Heart right ventricle (tissue), 16 donors: ENCODE measurements around the gene GYS2. TPM values are rescaled to one million over a fixed set of nuclear protein-coding genes. Genes with fewer than 3 reads are reported as not detected.

ENCODE experiments used
- ATAC-seq, 8 donors: fragments of 200-7000 bp; cut with Tn5 transposase; one replicate each; pipeline ENCODE4 v1.9.1; 2020; ENCODE audit warnings: mild to moderate bottlenecking in 8 of 8, moderate library complexity in 8 of 8, moderate number of reproducible peaks in 1 of 8
- DNase-seq, 2 donors: peaks; one replicate each; pipeline ENCODE4 v3.0.0-alpha.2; 2020
- H3K27ac ChIP-seq, 10 donors: fragments of 200-600 bp; sonication (generic) in 2 of 10; one replicate each; pipeline versions ENCODE4 v1.5.0 to v1.8.0; 2020 to 2022; ENCODE audit warnings: mild to moderate bottlenecking in 3 of 10
- H3K27me3 ChIP-seq, 7 donors: fragments of 200-600 bp; one replicate each; pipeline ENCODE4 v1.8.0; 2021 to 2022; ENCODE audit warnings: mild to moderate bottlenecking in 2 of 7
- H3K36me3 ChIP-seq, 9 donors: fragments of 200-600 bp; sonication (generic) in 1 of 9; one replicate each; pipeline versions ENCODE4 v1.5.0 to v1.8.0; 2020 to 2022; ENCODE audit warnings: mild to moderate bottlenecking in 2 of 9
- H3K4me1 ChIP-seq, 9 donors: fragments of 200-600 bp; sonication (generic) in 1 of 9; one replicate each; pipeline versions ENCODE4 v1.5.0 to v1.8.0; 2020 to 2022; ENCODE audit warnings: mild to moderate bottlenecking in 4 of 9
- H3K4me3 ChIP-seq, 10 donors: fragments of 200-600 bp; sonication (generic) in 2 of 10; one replicate each; pipeline versions ENCODE4 v1.5.0 to v1.8.0; 2020 to 2022; ENCODE audit warnings: mild to moderate bottlenecking in 7 of 10, moderate library complexity in 2 of 10
- H3K9me3 ChIP-seq, 11 donors: fragments of 200-600 bp in 10 of 11; sonication (generic) in 2 of 11; one replicate each; pipeline versions ENCODE4 v1.5.0 to v1.8.0; 2013 to 2022; ENCODE audit warnings: mild to moderate bottlenecking in 2 of 11, control low read depth in 1 of 11, moderate library complexity in 1 of 11
- CTCF ChIP-seq, 9 donors: fragments of 200-600 bp; sonication (generic) in 2 of 9; IDR thresholded peaks; one replicate each; pipeline versions ENCODE4 v1.5.0 to v1.8.0; 2021 to 2022; ENCODE audit warnings: antibody characterized with exemption in 9 of 9, mild to moderate bottlenecking in 5 of 9, moderate library complexity in 1 of 9
- WGBS, 2 donors: extraction: QIAGEN DNeasy Blood & Tissue Kit; methylation state at CpG; one replicate each; pipeline ENCODE4 v1.1.7; 2013; ENCODE audit warnings: inconsistent platforms in 1 of 2; 5-methylcytosine and 5-hydroxymethylcytosine counted together
- intact Hi-C, 10 donors: fragments of 100-400 bp; cut with DNase I; formaldehyde crosslinking; loops; one replicate each; pipeline versions ENCODE4 v1.11.1 to v1.14.2; 2022
- polyA plus RNA-seq, 2 donors: library from polyadenylated mRNA; stranded (reverse); fragments of 200-250 nt; gene quantifications; one replicate each; pipeline ENCODE4 v1.2.3, GENCODE V29; 2013
- total RNA-seq, 10 donors: library from RNA; stranded (reverse); fragmentation: NEBNext Ultra II Directional in 3 of 10; extraction: Animal tissue kit (Norgen Biotek cat#: 25700) in 3 of 10; gene quantifications; one replicate each; pipeline versions ENCODE4 v1.2.1 to v1.2.4, GENCODE V29; 2021 to 2023
- donor health status: Arrhythmogenic right ventricular cardiomyopathy.
- donor health status: ischemic (EF 13 %, LVEDD 7.1; RV severe dilation, severe dysfunction).
- donor health status: healthy with polysubstance abuse.
- donor health status: DM: no; HTN: yes; CAD: no.
- donor health status: DM: no; HTN: no; CAD: no.
- donor health status: ischemic (EF 25% LVEDD 6.9; RV normal size, moderate dysfunction).
- donor health status: ischemic (EF 25% LVEDD 5.7; RV mildly dilated, moderate dysfunction).
- donor health status: healthy.
- donor health status: DM: yes; HTN: yes; CAD: no.
- donor health status: Ischemic cardiomyopathy.
- donor health status: ischemic (EF 35%, LVEDD 5.7; RV mildly dilated, moderate dysfunction).
- donor health status: nonischemic (EF 11% LVEDD 7.7; RV severe dilation, severe dysfunction).
- donor health status: DM: yes; HTN: yes; CAD: no.
- donor health status: PGD.
- donor health status: ischemic (EF 29% LVEDD 5.4; RV normal size, mild dysfunction).
- donor health status: nonischemic (EF 23%, LVEDD 6.1; RV moderate dilation, normal function).

GYS2 gene
- total and polyA plus RNA-seq, 12 donors: 0.09 to 0.37 (median 0.15) TPM; not detected in 7

DNA sequence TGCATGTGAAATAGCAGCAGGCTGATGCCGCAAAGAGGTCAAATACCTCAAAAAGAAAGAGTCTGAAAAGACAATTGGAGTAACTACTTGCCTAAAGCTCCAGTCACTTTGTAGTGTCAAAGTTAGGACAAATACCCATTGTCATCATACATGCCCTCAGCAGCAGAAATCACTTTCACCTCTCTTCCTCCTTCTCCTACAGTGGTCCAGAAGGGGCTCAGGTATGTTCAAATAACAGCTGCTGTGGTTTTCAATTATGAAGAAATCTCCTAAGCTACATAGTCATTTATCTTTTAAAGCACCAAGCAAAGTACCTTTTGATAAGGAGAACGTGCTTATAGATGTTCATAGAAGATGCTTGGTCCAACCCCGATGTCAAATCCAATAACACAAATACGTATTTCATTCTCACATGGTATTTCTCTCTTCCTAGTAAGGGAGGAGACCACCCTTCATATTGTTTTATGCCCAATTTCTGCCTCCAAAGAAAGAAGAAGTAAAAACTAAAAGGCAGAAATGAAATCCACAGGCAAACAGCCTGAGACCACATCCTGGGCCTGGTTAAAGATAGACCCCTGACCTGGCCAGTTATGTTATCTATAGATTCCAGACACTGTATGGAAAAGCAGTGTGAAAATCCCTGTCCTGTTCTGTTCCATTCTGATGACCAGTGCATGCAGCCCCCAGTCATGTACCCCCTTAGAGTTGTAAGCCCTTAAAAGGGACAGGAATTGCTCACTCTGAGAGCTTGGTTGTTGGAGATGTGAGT is 23.7 kb downstream of the GYS2 start:
- intact Hi-C loops: no loop called here
- no peaks in the 10 kb centered on the region for H3K36me3 ChIP-seq
- H3K4me3 ChIP-seq: no peak overlapping the region
- no peaks in the 10 kb centered on the region for H3K27me3 ChIP-seq
- no peak overlapping the region for H3K27ac ChIP-seq
- ATAC-seq: no peak
- no peaks in the 10 kb centered on the region for H3K4me1 ChIP-seq
- WGBS, 2 donors: 84 to 90% methylated on average over 4 of the region's 4 CpGs
- DNase-seq: no peak
- H3K9me3 ChIP-seq: no peaks in the 10 kb centered on the region
- TF ChIP-seq CTCF (IDR thresholded peaks at IDR 0.05): no peak

GRCh38 chr12:21577516-21577915 is 27.1 kb downstream of the GYS2 start:
- Histone ChIP-seq H3K27ac (no peak overlapping the region), H3K27me3 (no peaks in the 10 kb centered on the region), H3K36me3 (no peaks in the 10 kb centered on the region), H3K9me3 (no peaks in the 10 kb centered on the region), H3K4me3 (no peak overlapping the region), H3K4me1 (no peaks in the 10 kb centered on the region)
- DNase-seq: no peak
- WGBS, 2 donors: 78 to 80% methylated on average over 1 of the region's 1 CpG
- ATAC-seq: no peak
- TF ChIP-seq CTCF (IDR thresholded peaks at IDR 0.05): no peak
- intact Hi-C loops: no loop called here

- no peaks in the 10 kb centered on the region for H3K27me3 ChIP-seq
- no peaks in the 10 kb centered on the region for H3K4me1 ChIP-seq
- H3K4me3 ChIP-seq: no peak overlapping the region
- H3K27ac ChIP-seq: no peak overlapping the region
- no peaks in the 10 kb centered on the region for H3K9me3 ChIP-seq
- DNase-seq (no peak), ATAC-seq (no peak)
- no peak for TF ChIP-seq CTCF (IDR thresholded peaks at IDR 0.05)
- intact Hi-C loops: no loop called here
- 82% methylated on average over 2 of the region's 2 CpGs for WGBS, 2 donors
- H3K36me3 ChIP-seq: no peaks in the 10 kb centered on the region
These were observed 28.2 kb downstream of the GYS2 start for GRCh38 chr12:21576431-21576830.

DNA sequence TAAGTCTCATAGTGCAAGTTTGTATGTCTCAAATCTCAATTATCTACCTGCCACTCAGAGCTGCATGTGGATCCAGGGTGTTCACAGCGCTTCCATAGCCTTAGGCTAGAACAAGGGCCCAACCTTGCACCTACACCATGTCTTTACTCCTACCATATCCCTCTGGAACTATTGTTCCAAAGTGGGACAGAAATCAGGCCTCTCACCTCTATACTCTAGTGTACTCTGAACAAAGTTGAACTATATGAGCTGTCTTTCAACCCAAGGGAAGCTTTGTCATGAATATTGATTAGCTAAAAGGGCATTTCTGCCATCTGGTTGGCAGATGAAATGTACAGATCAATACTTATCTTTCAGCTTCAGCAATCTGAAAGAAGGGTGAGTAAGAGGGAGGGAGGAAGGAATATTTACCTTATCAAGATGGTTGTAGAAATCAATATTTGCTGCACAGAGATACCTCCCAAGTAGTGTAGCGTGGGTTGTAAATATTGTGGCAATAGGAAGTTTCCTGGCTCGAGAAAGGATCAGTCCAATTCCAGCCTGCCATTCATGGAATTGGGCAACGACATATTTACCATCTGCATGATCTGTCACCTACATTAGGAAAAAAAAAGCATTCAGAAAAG is 30.8 kb downstream of the GYS2 start:
- intact Hi-C loops: no loop called here
- Histone ChIP-seq H3K36me3 (no peaks in the 10 kb centered on the region), H3K9me3 (no peaks in the 10 kb centered on the region), H3K4me3 (no peak overlapping the region), H3K4me1 (no peaks in the 10 kb centered on the region), H3K27ac (no peak overlapping the region), H3K27me3 (no peaks in the 10 kb centered on the region)
- no peak for TF ChIP-seq CTCF (IDR thresholded peaks at IDR 0.05)
- no peak for DNase-seq
- ATAC-seq: no peak
- WGBS, 2 donors: 88 to 95% methylated on average over 4 of the region's 4 CpGs
